Activated CD4-positive, alpha-beta T cell treated with anti-CD3 and anti-CD28 coated beads, Interleukin-2, amount 10 ng/mL, durations not matched to agents 7 days and 5 days (primary cell): Measurements from ENCODE around the gene CREB1. TPM values are rescaled to one million over a fixed set of nuclear protein-coding genes. Genes with fewer than 3 reads are reported as not detected.
A peak's percentile ranks its signal among the peaks of the same experiment; 100 is the strongest.
"Not testable (repeated sequence)": the region's sequence is repeated elsewhere in the genome, so short reads cannot be mapped to it uniquely, and the experiment has no call there.

ENCODE experiments used
- CTCF ChIA-PET: fragments of 350-600 bp; sonication (Branson Sonifier 250); formaldehyde crosslinking; loops from one replicate; lab custom pipeline; 2021; ENCODE audit warnings: antibody characterized with exemption; lab: Charles Lee
- POLR2A ChIA-PET: fragments of 350-600 bp; sonication (Branson Sonifier 250); formaldehyde crosslinking; loops from one replicate; lab custom pipeline; 2021; ENCODE audit warnings: antibody characterized with exemption; lab: Charles Lee
- DNase-seq: peaks from one replicate; pipeline ENCODE4 v3.0.0-alpha.2; 2020
- H3K27ac Mint-ChIP-seq: one replicate; pipeline ENCODE4 v1.8.0; 2021; ENCODE audit warnings: mild to moderate bottlenecking, moderate library complexity, mixed read lengths
- H3K27me3 Mint-ChIP-seq: one replicate; pipeline ENCODE4 v1.8.0; 2021; ENCODE audit warnings: mixed read lengths
- H3K36me3 Mint-ChIP-seq: one replicate; pipeline ENCODE4 v1.8.0; 2021; ENCODE audit warnings: low read depth, mixed read lengths
- H3K4me1 Mint-ChIP-seq: one replicate; pipeline ENCODE4 v1.8.0; 2021; ENCODE audit warnings: mixed read lengths
- H3K4me3 Mint-ChIP-seq: one replicate; pipeline ENCODE4 v1.8.0; 2021; ENCODE audit warnings: mild to moderate bottlenecking, moderate library complexity, mixed read lengths
- H3K9me3 Mint-ChIP-seq: one replicate; pipeline ENCODE4 v1.8.0; 2021; ENCODE audit warnings: mixed read lengths
- total RNA-seq, 2 experiments: library from RNA; stranded (reverse); gene quantifications; one replicate each; pipeline ENCODE4 v1.2.3, GENCODE V29; 2021

The CREB1 gene
- total RNA-seq, 2 experiments from 2014 or later, result 92.5 to 118 TPM

GRCh38 chr2:207492461-207492860 lies 37.3 kb upstream of the CREB1 start:
- ChIA-PET CTCF (interaction anchor here (1.2 to 1.4 kb wide), 2 partner anchors 10 to 15 kb away, joined by 3 to 5 read pairs; no protein-coding TSS in a partner anchor), POLR2A (no interaction called here)
- no peaks in the 10 kb centered on the region for H3K4me1 Mint-ChIP-seq
- H3K27ac Mint-ChIP-seq, result no peak overlapping the region
- H3K27me3 Mint-ChIP-seq, result no peaks in the 10 kb centered on the region
- no peaks in the 10 kb centered on the region for H3K9me3 Mint-ChIP-seq
- no peak overlapping the region for H3K4me3 Mint-ChIP-seq
- DNase-seq, result no peak
- no peaks in the 10 kb centered on the region for H3K36me3 Mint-ChIP-seq

- H3K27ac Mint-ChIP-seq, result no peak overlapping the region
- peaks cover 3% of the 10 kb centered on the region for H3K4me1 Mint-ChIP-seq
- no peak overlapping the region for H3K4me3 Mint-ChIP-seq
- no peaks in the 10 kb centered on the region for H3K27me3 Mint-ChIP-seq
- ChIA-PET POLR2A (no interaction called here), CTCF (interaction anchor here (1.2 kb wide), 1 partner anchor 10 kb away, joined by 3 read pairs; no protein-coding TSS in a partner anchor)
- DNase-seq, result no peak
- no peaks in the 10 kb centered on the region for H3K9me3 Mint-ChIP-seq
- H3K36me3 Mint-ChIP-seq, result no peaks in the 10 kb centered on the region
These were observed 35.6 kb upstream of the CREB1 start for GRCh38 chr2:207494137-207494536.

DNA sequence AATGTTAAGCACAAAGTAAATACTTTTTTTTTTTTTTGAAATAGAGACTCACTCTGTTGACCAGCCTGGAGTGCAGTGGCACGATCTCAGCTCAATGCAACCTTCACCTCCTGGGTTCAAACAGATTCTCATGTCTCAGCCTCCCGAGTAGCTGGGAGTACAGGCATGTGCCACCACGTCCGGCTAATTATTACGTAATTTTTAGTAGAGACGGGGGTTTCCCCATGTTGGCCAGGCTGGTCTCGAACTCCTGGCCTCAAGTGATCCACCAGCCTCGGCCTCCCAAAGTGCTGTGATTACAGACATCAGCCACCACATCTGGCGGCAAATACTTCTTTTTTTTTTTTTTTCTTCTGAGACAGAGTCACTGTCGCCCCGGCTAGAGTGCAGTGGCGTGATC lies 32.8 kb upstream of the CREB1 start:
- POLR2A ChIA-PET, H3K27ac Mint-ChIP-seq: not testable (repeated sequence)

DNA sequence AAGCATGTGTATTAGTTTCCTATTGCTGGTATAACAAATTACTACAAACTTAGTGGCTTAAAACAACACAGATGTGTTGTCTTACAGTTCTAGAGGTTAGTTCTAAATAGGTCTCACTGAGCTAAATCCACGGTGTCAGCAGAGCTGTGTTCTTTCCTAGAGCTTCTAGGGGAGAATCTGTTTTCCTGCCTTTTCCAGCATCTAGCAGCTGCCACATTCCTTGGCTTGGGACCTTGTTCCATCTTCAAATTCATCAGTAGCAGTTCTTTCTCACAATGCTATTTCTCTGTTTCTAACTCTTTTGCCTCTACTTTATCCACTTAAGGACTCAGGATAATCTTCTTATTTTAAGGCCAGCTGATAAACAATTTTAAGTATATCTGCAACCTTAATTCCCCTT lies 32.2 kb upstream of the CREB1 start:
- no peaks in the 10 kb centered on the region for H3K27me3 Mint-ChIP-seq
- H3K9me3 Mint-ChIP-seq, result no peaks in the 10 kb centered on the region
- peaks cover 30% of the 10 kb centered on the region for H3K4me1 Mint-ChIP-seq
- ChIA-PET POLR2A (no interaction called here), CTCF (no interaction called here)
- H3K27ac Mint-ChIP-seq, result no peak overlapping the region
- DNase-seq, result no peak
- H3K36me3 Mint-ChIP-seq, result no peaks in the 10 kb centered on the region
- no peak overlapping the region for H3K4me3 Mint-ChIP-seq

More for the DNA sequence above, 32.8 kb upstream of the CREB1 start:
- not testable (repeated sequence) for H3K4me3 Mint-ChIP-seq, H3K36me3 Mint-ChIP-seq, H3K9me3 Mint-ChIP-seq, H3K27me3 Mint-ChIP-seq, DNase-seq
- peaks cover 24% of the 10 kb centered on the region for H3K4me1 Mint-ChIP-seq
- CTCF ChIA-PET, result interaction anchor here (1.3 kb wide), 1 partner anchor 37 kb away, joined by 3 read pairs; no protein-coding TSS in a partner anchor

DNA sequence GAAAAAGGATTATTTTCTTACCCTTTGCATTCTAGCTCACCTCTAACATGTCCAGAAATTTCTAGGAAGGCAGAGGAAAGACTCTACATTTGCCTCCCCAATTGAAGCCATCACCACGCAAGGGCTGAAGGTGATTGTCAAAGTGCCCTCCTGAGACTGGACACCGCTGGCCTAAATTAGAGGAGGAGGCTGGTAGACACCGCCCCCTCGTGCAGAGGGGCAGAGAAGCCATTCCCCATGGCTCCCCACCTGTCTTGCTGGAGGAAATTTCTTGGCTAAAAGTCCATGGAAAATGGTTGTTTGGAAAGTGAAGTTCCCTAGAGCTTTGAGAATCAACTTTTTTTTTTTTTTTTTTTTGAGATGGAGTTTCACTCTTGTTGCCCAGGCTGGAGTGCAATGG lies 31.3 kb upstream of the CREB1 start:
- no peak for DNase-seq
- ChIA-PET POLR2A (no interaction called here), CTCF (no interaction called here)
- Mint-ChIP-seq H3K4me1 (peaks cover 36% of the 10 kb centered on the region), H3K27ac (no peak overlapping the region), H3K4me3 (no peak overlapping the region), H3K9me3 (no peaks in the 10 kb centered on the region), H3K27me3 (no peaks in the 10 kb centered on the region), H3K36me3 (no peaks in the 10 kb centered on the region)

- no peak overlapping the region for H3K4me3 Mint-ChIP-seq
- no peaks in the 10 kb centered on the region for H3K9me3 Mint-ChIP-seq
- no peak overlapping the region for H3K27ac Mint-ChIP-seq
- peaks cover 3% of the 10 kb centered on the region for H3K36me3 Mint-ChIP-seq
- DNase-seq, result no peak
- no peaks in the 10 kb centered on the region for H3K27me3 Mint-ChIP-seq
- CTCF ChIA-PET, result no interaction called here
- peaks cover 43% of the 10 kb centered on the region for H3K4me1 Mint-ChIP-seq
- POLR2A ChIA-PET, result no interaction called here
These were observed 30.6 kb upstream of the CREB1 start for GRCh38 chr2:207499114-207499513.

DNA sequence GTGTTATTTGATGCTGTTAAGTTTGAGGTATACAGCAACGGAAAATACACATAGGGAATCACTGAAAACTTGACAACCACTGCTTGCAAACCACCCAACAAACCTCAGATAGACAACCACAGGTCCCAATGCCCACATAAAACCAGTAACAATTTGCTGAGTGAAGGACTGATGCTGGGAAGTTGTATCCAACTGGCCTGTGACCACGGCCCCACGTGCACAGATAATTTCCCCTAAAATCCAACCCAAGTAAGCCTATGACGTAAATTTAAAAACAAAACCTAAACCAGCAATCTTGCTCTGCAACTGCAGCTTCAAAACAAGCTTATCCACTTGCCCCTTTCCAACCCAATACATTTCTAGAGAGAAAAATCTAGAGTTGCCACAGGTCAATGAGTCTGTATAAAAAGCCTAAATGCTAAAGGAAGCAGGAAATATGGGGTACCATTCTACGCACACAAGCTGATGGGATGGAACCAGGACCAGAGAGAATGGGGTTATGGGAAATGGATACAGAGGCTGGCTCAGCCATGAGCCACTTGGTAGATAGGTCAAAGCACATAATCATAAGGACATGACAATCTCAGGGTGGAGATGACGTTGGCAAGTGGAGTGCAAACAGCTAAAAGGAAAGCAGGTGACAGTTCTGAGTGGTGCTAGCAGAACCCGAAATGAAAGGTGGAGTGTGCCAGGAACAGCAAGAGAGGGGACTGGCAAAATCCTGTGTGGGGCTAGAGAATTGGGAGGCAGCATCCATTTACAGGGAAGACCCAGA lies 27.8 kb upstream of the CREB1 start:
- Mint-ChIP-seq H3K4me3 (no peak overlapping the region), H3K4me1 (peaks cover 70% of the 10 kb centered on the region), H3K27me3 (no peaks in the 10 kb centered on the region), H3K27ac (no peak overlapping the region), H3K9me3 (no peaks in the 10 kb centered on the region), H3K36me3 (peaks cover 3% of the 10 kb centered on the region)
- ChIA-PET POLR2A (no interaction called here), CTCF (interaction anchor here (0.9 to 2.2 kb wide), 7 partner anchors 10 to 702 kb away, joined by 3 to 6 read pairs (median 3); no protein-coding TSS in a partner anchor)
- DNase-seq, result no peak

GRCh38 chr2:207502577-207503198 lies 27.1 kb upstream of the CREB1 start:
- POLR2A ChIA-PET, result no interaction called here
- no peak for DNase-seq
- Mint-ChIP-seq H3K9me3 (no peaks in the 10 kb centered on the region), H3K27ac (no peak overlapping the region), H3K4me1 (peaks cover 73% of the 10 kb centered on the region), H3K27me3 (no peaks in the 10 kb centered on the region), H3K4me3 (no peak overlapping the region), H3K36me3 (peaks cover 3% of the 10 kb centered on the region)
- CTCF ChIA-PET, result interaction anchor here (0.9 to 2.2 kb wide), 7 partner anchors 10 to 361 kb away, joined by 3 to 6 read pairs (median 3); no protein-coding TSS in a partner anchor

DNA sequence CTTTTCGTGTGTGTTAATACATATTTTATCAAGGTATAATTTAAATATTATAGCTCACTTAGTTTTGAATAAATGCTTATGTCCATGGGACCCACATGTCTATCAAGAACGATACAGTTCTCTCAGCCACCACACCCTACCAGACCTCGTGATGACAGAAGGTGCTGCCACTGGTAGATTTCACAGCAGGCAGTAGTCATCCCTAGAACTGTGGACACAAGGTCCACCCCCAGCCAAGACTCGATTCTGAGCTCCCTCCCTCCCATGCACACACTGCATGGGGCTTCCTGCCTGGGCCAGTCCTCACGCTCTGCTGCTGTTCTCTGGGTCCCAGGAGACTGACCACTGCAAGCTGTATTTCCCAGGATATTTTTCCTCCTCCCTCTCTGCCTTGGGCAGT lies 26.5 kb upstream of the CREB1 start:
- Mint-ChIP-seq H3K27me3 (no peaks in the 10 kb centered on the region), H3K9me3 (no peaks in the 10 kb centered on the region), H3K27ac (no peak overlapping the region), H3K36me3 (peaks cover 3% of the 10 kb centered on the region), H3K4me3 (no peak overlapping the region), H3K4me1 (peaks cover 73% of the 10 kb centered on the region)
- ChIA-PET POLR2A (no interaction called here), CTCF (interaction anchor here (0.9 to 2.2 kb wide), 7 partner anchors 11 to 361 kb away, joined by 3 to 6 read pairs (median 3); no protein-coding TSS in a partner anchor)
- DNase-seq, result no peak

GRCh38 chr2:207504513-207505170 lies 25.1 kb upstream of the CREB1 start:
- peaks cover 68% of the 10 kb centered on the region for H3K4me1 Mint-ChIP-seq
- ChIA-PET POLR2A (interaction anchor here (0.6 kb wide), 1 partner anchor 120 kb away, joined by 3 read pairs; the partner anchor contains the start of gene METTL21A), CTCF (interaction anchor here (0.5 to 1.0 kb wide), 3 partner anchors 11 to 699 kb away, joined by 3 read pairs; no protein-coding TSS in a partner anchor)
- no peak overlapping the region for H3K4me3 Mint-ChIP-seq
- no peak for DNase-seq
- H3K27me3 Mint-ChIP-seq, result no peaks in the 10 kb centered on the region
- peaks cover 6% of the 10 kb centered on the region for H3K9me3 Mint-ChIP-seq
- H3K36me3 Mint-ChIP-seq, result peaks cover 3% of the 10 kb centered on the region
- no peak overlapping the region for H3K27ac Mint-ChIP-seq

DNA sequence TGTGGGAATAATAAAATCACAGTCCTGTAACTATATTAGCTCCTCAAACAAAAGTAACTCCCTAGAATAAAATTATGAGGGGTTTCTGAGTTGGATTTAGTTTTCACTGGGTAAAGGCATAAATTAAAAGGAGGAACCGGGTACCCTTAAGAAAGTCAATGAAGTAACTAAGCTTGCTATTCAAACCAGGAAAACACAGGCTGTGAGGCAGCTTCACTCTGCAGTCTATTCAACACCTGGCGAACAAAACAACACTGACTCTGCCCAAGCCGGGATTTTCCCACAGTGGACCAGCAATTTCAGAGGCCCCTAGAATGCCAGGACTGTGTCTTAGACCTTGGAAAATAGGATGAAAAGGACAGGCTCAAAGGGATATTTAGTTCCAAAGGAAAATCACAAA lies 24.6 kb upstream of the CREB1 start:
- H3K27me3 Mint-ChIP-seq, result no peaks in the 10 kb centered on the region
- H3K27ac Mint-ChIP-seq, result no peak overlapping the region
- peaks cover 3% of the 10 kb centered on the region for H3K36me3 Mint-ChIP-seq
- peaks cover 6% of the 10 kb centered on the region for H3K9me3 Mint-ChIP-seq
- ChIA-PET POLR2A (interaction anchor here (0.6 kb wide), 1 partner anchor 120 kb away, joined by 3 read pairs; the partner anchor contains the start of gene METTL21A), CTCF (interaction anchor here (1.0 kb wide), 1 partner anchor 17 kb away, joined by 3 read pairs; no protein-coding TSS in a partner anchor)
- DNase-seq, result no peak
- H3K4me1 Mint-ChIP-seq, result peaks cover 65% of the 10 kb centered on the region
- no peak overlapping the region for H3K4me3 Mint-ChIP-seq

DNA sequence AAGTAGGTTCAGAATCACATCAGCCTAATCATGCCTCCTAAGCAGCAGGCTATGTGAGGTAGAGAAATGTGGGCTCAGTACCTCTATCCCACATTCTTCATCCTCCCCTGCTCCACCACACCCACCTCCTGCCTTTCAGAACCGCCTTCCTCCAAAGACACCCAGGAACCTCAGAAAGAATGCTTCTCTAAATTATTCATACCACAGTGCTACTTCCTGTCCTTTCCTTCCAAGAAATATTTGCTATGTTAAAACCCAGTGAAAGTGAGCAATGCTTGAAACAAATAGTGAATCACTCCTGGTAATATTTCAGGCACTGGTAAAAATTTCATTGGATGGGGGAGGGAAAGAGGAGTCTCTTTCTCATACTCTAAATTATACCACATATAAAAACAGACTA lies 24.0 kb upstream of the CREB1 start:
- peaks cover 3% of the 10 kb centered on the region for H3K36me3 Mint-ChIP-seq
- peak overlapping the region; percentile 10 for H3K27ac Mint-ChIP-seq
- DNase-seq, result peak; percentile 18
- H3K4me1 Mint-ChIP-seq, result peaks cover 59% of the 10 kb centered on the region
- POLR2A ChIA-PET, result no interaction called here
- H3K27me3 Mint-ChIP-seq, result no peaks in the 10 kb centered on the region
- peaks cover 6% of the 10 kb centered on the region for H3K9me3 Mint-ChIP-seq
- CTCF ChIA-PET, result interaction anchor here (0.7 to 1.0 kb wide), 2 partner anchors 16 kb away, joined by 3 read pairs; no protein-coding TSS in a partner anchor
- peak overlapping the region; percentile 8 for H3K4me3 Mint-ChIP-seq
